GM12878 (cell line): Measurements from ENCODE around the gene SLC9B1. TPM values are rescaled to one million over a fixed set of nuclear protein-coding genes. Genes with fewer than 3 reads are reported as not detected.
A peak's percentile ranks its signal among the peaks of the same experiment; 100 is the strongest.

Experiments
- ATAC-seq: fragments of 200-7000 bp; cut with Tn5 transposase; 3 replicates; pipeline ENCODE4 v1.9.1; 2020; ENCODE audit warnings: mild to moderate bottlenecking, moderate library complexity
- Bru-seq: library from RNA; stranded (reverse); fragments of 400-500 nt; gene quantifications from one replicate; lab custom pipeline; 2021; lab: Mats Ljungman, UMichigan
- BruChase-seq, 2 experiments: library from RNA; stranded (reverse); fragments of 400-500 nt; gene quantifications; one replicate each; lab custom pipeline; 2021; lab: Mats Ljungman, UMichigan
- BruUV-seq: library from RNA; stranded (reverse); fragments of 400-500 nt; replicated peaks from 2 replicates; lab custom pipeline; 2021; lab: Mats Ljungman, UMichigan
- CTCF ChIA-PET: fragments of 300-600 bp; sonication (Branson Sonifier 250); formaldehyde crosslinking; extraction: SDS; loops from one replicate; lab custom pipeline; 2021; ENCODE audit warnings: inconsistent platforms; lab: Yijun Ruan, JAX
- POLR2A ChIA-PET: fragments of 350-600 bp; formaldehyde crosslinking; extraction: SDS; loops from one replicate; lab custom pipeline; 2021; ENCODE audit warnings: inconsistent platforms; lab: Charles Lee
- RAD21 ChIA-PET: fragments of 300-600 bp; sonication (Branson Sonifier 250); formaldehyde crosslinking; loops from one replicate; lab custom pipeline; 2023; ENCODE audit warnings: antibody characterized with exemption; ENCODE audit not compliant: unreplicated experiment; lab: Charles Lee
- SMC1A ChIA-PET: fragments of 300-600 bp; sonication (Branson Sonifier 250); formaldehyde crosslinking; loops from one replicate; lab custom pipeline; 2023; ENCODE audit not compliant: unreplicated experiment, uncharacterized antibody; lab: Charles Lee
- DNase-seq: peaks from one replicate; pipeline ENCODE4 v3.0.0-alpha.2; 2011; ENCODE audit warnings: low read depth, low spot score
- FAIRE-seq: peaks from 3 replicates; lab custom pipeline; 2011; peaks lifted over from hg19 to GRCh38; lab: Jason Lieb, UNC
- H2AFZ ChIP-seq: 2 replicates; pipeline ENCODE4 v1.6.0; 2011; ENCODE audit warnings: low read depth, low read length, control low read depth; ENCODE audit not compliant: control insufficient read depth
- H3K27ac ChIP-seq: 2 replicates; pipeline ENCODE4 v1.5.1; 2011; ENCODE audit warnings: control low read depth; ENCODE audit not compliant: control insufficient read depth, insufficient read depth
- H3K27me3 ChIP-seq, 2 experiments: replicated peaks in 1 of 2; 2 replicates each; pipeline versions ENCODE4 v1.6.0 to v1.6.1; 2011; ENCODE audit warnings: low read length in 1 of 2; ENCODE audit not compliant: control insufficient read depth in 2 of 2, insufficient read depth in 2 of 2
- H3K36me3 ChIP-seq, 2 experiments: 2 replicates each; pipeline ENCODE4 v1.5.1; 2011; ENCODE audit warnings: low read length in 1 of 2; ENCODE audit not compliant: control insufficient read depth in 2 of 2, insufficient read depth in 2 of 2
- H3K4me1 ChIP-seq: 2 replicates; pipeline ENCODE4 v1.6.1; 2011; ENCODE audit warnings: mild to moderate bottlenecking, low read length, moderate library complexity, mixed read lengths; ENCODE audit not compliant: control insufficient read depth, insufficient read depth
- H3K4me2 ChIP-seq: 2 replicates; pipeline ENCODE4 v1.6.0; 2011; ENCODE audit warnings: control low read depth; ENCODE audit not compliant: control insufficient read depth, insufficient read depth
- H3K4me3 ChIP-seq: fragments of 200-600 bp; sonication (generic); 2 replicates; pipeline ENCODE4 v1.5.1; 2016
- H3K79me2 ChIP-seq: 2 replicates; pipeline ENCODE4 v1.6.0; 2011; ENCODE audit warnings: low read length; ENCODE audit not compliant: control insufficient read depth, insufficient read depth
- H3K9ac ChIP-seq: 2 replicates; pipeline ENCODE4 v1.8.0; 2011; ENCODE audit warnings: low read length, control low read depth, mixed read lengths; ENCODE audit not compliant: control insufficient read depth, insufficient read depth
- H3K9me3 ChIP-seq: replicated peaks from 3 replicates; pipeline ENCODE4 v1.5.1; 2011; ENCODE audit warnings: mild to moderate bottlenecking, low read length; ENCODE audit not compliant: control insufficient read depth, insufficient read depth
- H4K20me1 ChIP-seq: 2 replicates; pipeline ENCODE4 v1.6.0; 2011; ENCODE audit not compliant: control insufficient read depth, insufficient read depth
- E4F1 ChIP-seq: fragments of 450-650 bp; IDR thresholded peaks from 2 replicates; pipeline ENCODE4 v1.6.1; 2018; ENCODE audit warnings: borderline replicate concordance, mild to moderate bottlenecking; ENCODE audit not compliant: partially characterized antibody
- EGR1 ChIP-seq, 2 experiments: IDR thresholded peaks; 1 replicate in 1 of 2; 2 replicates in 1 of 2; pipeline ENCODE4 v1.6.1; 2011 to 2012; ENCODE audit warnings: low read depth in 2 of 2, low read length in 2 of 2, borderline replicate concordance in 1 of 2, mild to moderate bottlenecking in 1 of 2, moderate library complexity in 1 of 2
- KAT2A ChIP-seq: conservative IDR thresholded peaks from 2 replicates; pipeline ENCODE4 v1.6.1; 2011; ENCODE audit warnings: low read depth, low read length; ENCODE audit not compliant: control insufficient read depth
- RELA ChIP-seq: fragments of 450-650 bp; IDR thresholded peaks from 2 replicates; pipeline ENCODE4 v1.8.0; 2014; ENCODE audit warnings: borderline replicate concordance; ENCODE audit not compliant: partially characterized antibody
- RELB ChIP-seq: fragments of 450-650 bp; IDR thresholded peaks from 2 replicates; pipeline ENCODE4 v1.6.1; 2017; ENCODE audit warnings: low read depth, mild to moderate bottlenecking, moderate library complexity
- SIN3A ChIP-seq: IDR thresholded peaks from 2 replicates; pipeline ENCODE4 v1.6.1; 2012; ENCODE audit warnings: low read depth, low read length, improper control_type of control experiment
- SMAD1 ChIP-seq: fragments of 450-650 bp; IDR thresholded peaks from 2 replicates; pipeline ENCODE4 v1.6.1; 2018; ENCODE audit warnings: mild to moderate bottlenecking, low read depth; ENCODE audit not compliant: partially characterized antibody
- SMAD5 ChIP-seq: IDR thresholded peaks from 2 replicates; pipeline ENCODE4 v1.6.1; 2016; ENCODE audit warnings: antibody characterized with exemption, low read depth
- SPI1 ChIP-seq: IDR thresholded peaks from 2 replicates; pipeline ENCODE4 v1.6.1; 2011; ENCODE audit warnings: low read depth, mild to moderate bottlenecking, low read length, moderate library complexity, borderline replicate concordance; ENCODE audit not compliant: insufficient read depth
- TBL1XR1 ChIP-seq: IDR thresholded peaks from 2 replicates; pipeline ENCODE4 v1.6.1; 2012; ENCODE audit warnings: low read depth, low read length, improper control_type of control experiment
- TCF12 ChIP-seq: IDR thresholded peaks from 2 replicates; pipeline ENCODE4 v1.6.1; 2011; ENCODE audit warnings: low read depth, mild to moderate bottlenecking, low read length
- YBX1 ChIP-seq: fragments of 450-650 bp; IDR thresholded peaks from 2 replicates; pipeline ENCODE4 v1.6.1; 2016; ENCODE audit warnings: antibody characterized with exemption
- ZNF217 ChIP-seq: fragments of 450-650 bp; IDR thresholded peaks from 2 replicates; pipeline ENCODE4 v1.6.1; 2017; ENCODE audit warnings: antibody characterized with exemption, mild to moderate bottlenecking
- ZZZ3 ChIP-seq: IDR thresholded peaks from 2 replicates; pipeline ENCODE4 v1.6.1; 2011; ENCODE audit warnings: low read depth; ENCODE audit not compliant: control insufficient read depth, insufficient read length
- WGBS: methylation state at CpG from one replicate; pipeline ENCODE4 v1.1.6; 2016; ENCODE audit warnings: low lambda C conversion rate; ENCODE audit not compliant: insufficient replicate concordance, insufficient coverage; ENCODE audit errors: missing lambda C conversion rate; 5-methylcytosine and 5-hydroxymethylcytosine counted together
- in situ Hi-C: fragments of 300-500 bp; cut with MboI; formaldehyde crosslinking; loops from 9 replicates; pipeline ENCODE4 v1.14.3; 2018; ENCODE audit warnings: mixed read lengths
- intact Hi-C: fragments of 100-400 bp; cut with micrococcal nuclease; formaldehyde crosslinking; loops from one replicate; pipeline ENCODE4 v1.14.2; 2022; ENCODE audit not compliant: unreplicated experiment
- long read RNA-seq, 2 experiments: library from polyadenylated mRNA; unstranded; transcript quantifications; one replicate each; pipeline ENCODE4 v2.0.0, GENCODE V29; 2019 to 2020
- polyA minus RNA-seq, 3 experiments: library from RNA; depleted of rRNA, polyadenylated mRNA; stranded (reverse); fragments of >200 nt; gene quantifications; 2 replicates each; pipeline ENCODE4 v1.2.3, GENCODE V29; 2011
- polyA plus RNA-seq, 11 experiments: library from polyadenylated mRNA; depleted of rRNA in 4 of 11; unstranded in 6 of 11; stranded (reverse) in 5 of 11; fragments of >200 nt; fragmentation: Nextera tagmentation in 4 of 11; fragmentation: Illumina TruSeq in 1 of 11; extraction: Ambion mirVana in 4 of 11; extraction: Trizol in 1 of 11; gene quantifications; 1 replicate in 1 of 11; 2 replicates in 10 of 11; pipeline versions ENCODE4 v1.2.1 to v1.2.3, GENCODE V29; 2011 to 2016; ENCODE audit warnings: inconsistent platforms in 2 of 11, missing spikeins in 2 of 11, low read depth in 1 of 11
- total RNA-seq, 4 experiments: library from RNA; depleted of rRNA in 3 of 4; stranded (reverse); fragments of >200 nt in 3 of 4; fragmentation: Illumina TruSeq in 1 of 4; extraction: Trizol in 1 of 4; gene quantifications; 2 replicates each; pipeline versions ENCODE4 v1.2.1 to v1.2.3, GENCODE V29; 2013 to 2021

Gene SLC9B1
- total RNA-seq (2013; cell fraction: nucleolus; rRNA removed), result 5.8 and 6.1 TPM in 2 replicates
- 1.2 and 2.5 TPM in 2 replicates for total RNA-seq (2014; rRNA removed)
- 1.5 and 1.9 TPM in 2 replicates for total RNA-seq (2014; rRNA removed; fragmentation: Illumina TruSeq; extraction: Trizol)
- 1.0 and 2.2 TPM in 2 replicates for total RNA-seq (2021)
- 4.6 TPM for polyA plus RNA-seq (2011; ENCODE audit: low read depth)
- 3.5 and 4.7 TPM in 2 replicates for polyA plus RNA-seq (2011; rRNA removed)
- polyA plus RNA-seq (2011; cell fraction: cytosol; rRNA removed), result 0.47 and 1.2 TPM in 2 replicates
- polyA plus RNA-seq (2011; cell fraction: nucleus; rRNA removed), result 1.1 and 1.8 TPM in 2 replicates
- polyA plus RNA-seq (2012), result 1.9 and 2.0 TPM in 2 replicates
- 1.1 and 2.6 TPM in 2 replicates for polyA plus RNA-seq (2014; fragmentation: Illumina TruSeq; extraction: Trizol)
- 1 to 10 TPM; 1.9 to 2.1 TPM for polyA plus RNA-seq (2014; fragmentation: Nextera tagmentation; extraction: Ambion mirVana)
- polyA plus RNA-seq (2014; rRNA removed), result 1.2 and 2.5 TPM in 2 replicates
- 1 to 10 TPM; 1.6 to 1.8 TPM for polyA plus RNA-seq (2016; fragmentation: Nextera tagmentation; extraction: Ambion mirVana)
- polyA minus RNA-seq (2011; rRNA and poly(A)+ RNA removed), result 2.4 and 3.3 TPM in 2 replicates
- polyA minus RNA-seq (2011; cell fraction: cytosol; rRNA and poly(A)+ RNA removed), result 0.80 TPM in 1 of 2 replicates, not detected in the other
- 1.1 and 2.4 TPM in 2 replicates for polyA minus RNA-seq (2011; cell fraction: nucleus; rRNA and poly(A)+ RNA removed)
- percentile 51 among the genes with signal in this experiment for Bru-seq, nascent RNA
- percentile 41 among the genes with signal in this experiment for BruChase-seq, experiment 1, labeled RNA remaining after a 6-hour chase
- BruChase-seq, experiment 2, labeled RNA remaining after a 2-hour chase, result percentile 48 among the genes with signal in this experiment
- long read RNA-seq, experiment 1, result 0 reads
- long read RNA-seq, experiment 2, partial matches to known transcripts, result 1 of 6 reads
- long read RNA-seq, experiment 2, other reads (novel, unspliced or antisense), result 5 of 6 reads

- ChIA-PET CTCF (interaction anchor here (0.9 to 2.8 kb wide), 9 partner anchors 10 to 80 kb away, joined by 3 to 19 read pairs (median 4); partner anchors contain the start of genes BDH2 and SLC9B2), POLR2A (interaction anchor here (0.7 to 1.6 kb wide), 3 partner anchors 48 to 519 kb away, joined by 3 read pairs; partner anchors contain the start of genes MANBA and NFKB1), SMC1A (interaction anchor here (0.6 to 1.3 kb wide), 6 partner anchors 9 to 451 kb away, joined by 3 to 5 read pairs (median 3); no protein-coding TSS in a partner anchor), RAD21 (interaction anchor here (0.9 to 1.6 kb wide), 6 partner anchors 13 to 192 kb away, joined by 3 to 9 read pairs (median 4); partner anchors contain the start of genes SLC9B2 and UBE2D3)
- peak; percentile 56 for DNase-seq
- H4K20me1 ChIP-seq, result no peaks in the 10 kb centered on the region
- peak within 1 kb of the TSS; percentile 87 for H3K27ac ChIP-seq
- H3K4me2 ChIP-seq, result peak within 1 kb of the TSS; percentile 90
- peak; percentile 99 for ATAC-seq
- 2% methylated on average over 46 of the region's 46 CpGs for WGBS
- H3K79me2 ChIP-seq, result no peaks in the 10 kb centered on the region; the same call in 1 of the 2 replicates
- intact Hi-C loops (loop anchor here (2.0 to 5.0 kb wide), 2 partner anchors 79 to 672 kb away; partner anchors contain the start of genes BDH2 and SLC39A8), in situ Hi-C loops (loop anchor here (25.0 kb wide), 1 partner anchor 207 kb away; no protein-coding TSS in a partner anchor)
- H3K9ac ChIP-seq, result peak within 1 kb of the TSS; percentile 97
- H3K4me3 ChIP-seq, result peak within 1 kb of the TSS; percentile 83
- TSS peak; percentile 100 for BruUV-seq
- H3K36me3 ChIP-seq, result 0 out of 4 replicates have a peak, but pooled peaks cover 0 to 2% of the 10 kb centered on the region in 2 experiments
- peak within 1 kb of the TSS; percentile 99 for H2AFZ ChIP-seq
- no peaks in the 10 kb centered on the region for H3K27me3 ChIP-seq
- H3K4me1 ChIP-seq, result peaks cover 5% of the 10 kb centered on the region; the same call in 1 of the 2 replicates
- H3K9me3 ChIP-seq, result no peaks in the 10 kb centered on the region
- FAIRE-seq, result peak; percentile 91
- TF ChIP-seq SMAD1 (peak; percentile 52), E4F1 (peak; percentile 66), YBX1 (no peak), ZZZ3 (no peak), ZNF217 (no peak), KAT2A (no peak), RELA (peak; percentile 25), SIN3A (peak; percentile 70), SMAD5 (peak; percentile 88), RELB (peak; percentile 85), TCF12 (peak; percentile 71), SPI1 (peak; percentile 48; the same call in 1 of the 2 replicates), EGR1 (IDR thresholded peaks at IDR 0.05; ENCODE audit: borderline replicate concordance in 1 of 2, low read depth in 2 of 2, low read length in 2 of 2) (peak in 1 of 2 experiments; percentile 48; a peak in 1 of 3 replicates), TBL1XR1 (no peak)
Measured at GRCh38 chr4:103019308-103020124, at the start of gene SLC9B1. Gene SLC9B1 (minus strand): TSS chr4:103019705. CDS start chr4:102991711, 27,994 bp downstream.
